WTC11 (cell line): ENCODE measurements around the gene CACNA2D1.

Experiments used
- ZNF138 ChIP-seq: sonication (generic); formaldehyde crosslinking; conservative IDR thresholded peaks from 2 replicates; pipeline ENCODE4 v1.8.1; 2022; ENCODE audit warnings: mild to moderate bottlenecking, moderate library complexity, missing genetic modification reagents
- TF ChIP-seq, protein P1 (sequence below): sonication (generic); formaldehyde crosslinking; IDR thresholded peaks from 2 replicates; pipeline ENCODE4 v1.8.1; 2023; ENCODE audit warnings: mild to moderate bottlenecking, missing genetic modification reagents, moderate library complexity
- TF ChIP-seq, protein P2 (sequence below): fragments of 200-600 bp; IDR thresholded peaks from 2 replicates; pipeline ENCODE4 v1.8.0; 2022; ENCODE audit warnings: antibody characterized with exemption

DNA sequence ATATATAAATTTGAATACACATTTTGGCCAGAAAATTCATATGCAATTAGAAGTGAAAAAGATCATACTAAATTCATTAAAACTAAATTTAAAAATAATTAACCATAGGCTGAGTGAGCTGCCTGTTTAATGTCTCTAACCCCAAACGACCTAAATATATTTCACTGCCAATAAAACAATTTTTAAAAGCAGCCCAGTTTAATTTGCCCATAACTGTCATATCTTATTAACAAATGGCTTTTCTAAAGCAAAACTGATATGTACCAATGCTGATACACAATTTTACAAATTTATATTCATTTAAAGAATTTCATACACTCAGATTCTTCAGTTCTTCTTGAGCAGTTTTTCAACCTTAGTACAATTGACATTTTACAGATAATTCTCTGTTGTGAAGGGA, 99.9 kb downstream of the CACNA2D1 start:
- TF ChIP-seq ZNF138: no peak
- TF ChIP-seq, protein P1, sequence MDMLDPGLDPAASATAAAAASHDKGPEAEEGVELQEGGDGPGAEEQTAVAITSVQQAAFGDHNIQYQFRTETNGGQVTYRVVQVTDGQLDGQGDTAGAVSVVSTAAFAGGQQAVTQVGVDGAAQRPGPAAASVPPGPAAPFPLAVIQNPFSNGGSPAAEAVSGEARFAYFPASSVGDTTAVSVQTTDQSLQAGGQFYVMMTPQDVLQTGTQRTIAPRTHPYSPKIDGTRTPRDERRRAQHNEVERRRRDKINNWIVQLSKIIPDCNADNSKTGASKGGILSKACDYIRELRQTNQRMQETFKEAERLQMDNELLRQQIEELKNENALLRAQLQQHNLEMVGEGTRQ (CRISPR knock-in tag): no peak
- TF ChIP-seq, protein P2, sequence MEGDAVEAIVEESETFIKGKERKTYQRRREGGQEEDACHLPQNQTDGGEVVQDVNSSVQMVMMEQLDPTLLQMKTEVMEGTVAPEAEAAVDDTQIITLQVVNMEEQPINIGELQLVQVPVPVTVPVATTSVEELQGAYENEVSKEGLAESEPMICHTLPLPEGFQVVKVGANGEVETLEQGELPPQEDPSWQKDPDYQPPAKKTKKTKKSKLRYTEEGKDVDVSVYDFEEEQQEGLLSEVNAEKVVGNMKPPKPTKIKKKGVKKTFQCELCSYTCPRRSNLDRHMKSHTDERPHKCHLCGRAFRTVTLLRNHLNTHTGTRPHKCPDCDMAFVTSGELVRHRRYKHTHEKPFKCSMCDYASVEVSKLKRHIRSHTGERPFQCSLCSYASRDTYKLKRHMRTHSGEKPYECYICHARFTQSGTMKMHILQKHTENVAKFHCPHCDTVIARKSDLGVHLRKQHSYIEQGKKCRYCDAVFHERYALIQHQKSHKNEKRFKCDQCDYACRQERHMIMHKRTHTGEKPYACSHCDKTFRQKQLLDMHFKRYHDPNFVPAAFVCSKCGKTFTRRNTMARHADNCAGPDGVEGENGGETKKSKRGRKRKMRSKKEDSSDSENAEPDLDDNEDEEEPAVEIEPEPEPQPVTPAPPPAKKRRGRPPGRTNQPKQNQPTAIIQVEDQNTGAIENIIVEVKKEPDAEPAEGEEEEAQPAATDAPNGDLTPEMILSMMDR: no peak
